ENCODE data around the gene ZWILCH. TPM values are rescaled to one million over a fixed set of nuclear protein-coding genes. Genes with fewer than 3 reads are reported as not detected.

Gene ZWILCH
- total RNA-seq, 4 donors from 2014 or later, result 2.9 to 6.0 (median 4.5) TPM

DNA sequence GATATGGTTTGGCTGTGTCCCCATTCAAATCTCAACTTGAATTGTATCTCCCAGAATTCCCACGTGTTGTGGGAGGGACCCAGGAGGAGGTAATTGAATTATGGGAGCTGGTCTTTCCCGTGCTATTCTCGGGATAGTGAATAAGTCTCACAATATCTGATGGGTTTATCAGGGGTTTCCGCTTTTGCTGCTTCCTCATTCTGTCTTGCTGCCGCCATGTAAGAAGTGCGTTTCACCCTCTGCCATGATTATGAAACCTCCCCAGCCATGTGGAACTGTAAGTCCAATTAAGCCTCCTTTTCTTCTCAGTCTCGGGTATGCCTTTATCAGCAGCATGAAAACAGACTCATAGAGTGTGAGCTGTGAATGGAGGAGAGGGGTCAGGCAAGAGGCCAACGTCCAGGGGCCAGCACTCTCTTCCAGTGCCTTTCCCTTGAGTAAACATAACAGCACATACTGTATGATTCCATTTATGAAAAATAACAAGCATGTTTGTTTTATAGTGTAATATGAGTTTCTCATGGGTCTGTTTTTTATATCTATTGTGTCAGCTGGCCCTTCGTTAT lies 76.9 kb downstream of the ZWILCH start:
- TF ChIP-seq, protein P1, sequence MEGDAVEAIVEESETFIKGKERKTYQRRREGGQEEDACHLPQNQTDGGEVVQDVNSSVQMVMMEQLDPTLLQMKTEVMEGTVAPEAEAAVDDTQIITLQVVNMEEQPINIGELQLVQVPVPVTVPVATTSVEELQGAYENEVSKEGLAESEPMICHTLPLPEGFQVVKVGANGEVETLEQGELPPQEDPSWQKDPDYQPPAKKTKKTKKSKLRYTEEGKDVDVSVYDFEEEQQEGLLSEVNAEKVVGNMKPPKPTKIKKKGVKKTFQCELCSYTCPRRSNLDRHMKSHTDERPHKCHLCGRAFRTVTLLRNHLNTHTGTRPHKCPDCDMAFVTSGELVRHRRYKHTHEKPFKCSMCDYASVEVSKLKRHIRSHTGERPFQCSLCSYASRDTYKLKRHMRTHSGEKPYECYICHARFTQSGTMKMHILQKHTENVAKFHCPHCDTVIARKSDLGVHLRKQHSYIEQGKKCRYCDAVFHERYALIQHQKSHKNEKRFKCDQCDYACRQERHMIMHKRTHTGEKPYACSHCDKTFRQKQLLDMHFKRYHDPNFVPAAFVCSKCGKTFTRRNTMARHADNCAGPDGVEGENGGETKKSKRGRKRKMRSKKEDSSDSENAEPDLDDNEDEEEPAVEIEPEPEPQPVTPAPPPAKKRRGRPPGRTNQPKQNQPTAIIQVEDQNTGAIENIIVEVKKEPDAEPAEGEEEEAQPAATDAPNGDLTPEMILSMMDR (IDR thresholded peaks at IDR 0.05; ENCODE audit: low read depth), result no peak

DNA sequence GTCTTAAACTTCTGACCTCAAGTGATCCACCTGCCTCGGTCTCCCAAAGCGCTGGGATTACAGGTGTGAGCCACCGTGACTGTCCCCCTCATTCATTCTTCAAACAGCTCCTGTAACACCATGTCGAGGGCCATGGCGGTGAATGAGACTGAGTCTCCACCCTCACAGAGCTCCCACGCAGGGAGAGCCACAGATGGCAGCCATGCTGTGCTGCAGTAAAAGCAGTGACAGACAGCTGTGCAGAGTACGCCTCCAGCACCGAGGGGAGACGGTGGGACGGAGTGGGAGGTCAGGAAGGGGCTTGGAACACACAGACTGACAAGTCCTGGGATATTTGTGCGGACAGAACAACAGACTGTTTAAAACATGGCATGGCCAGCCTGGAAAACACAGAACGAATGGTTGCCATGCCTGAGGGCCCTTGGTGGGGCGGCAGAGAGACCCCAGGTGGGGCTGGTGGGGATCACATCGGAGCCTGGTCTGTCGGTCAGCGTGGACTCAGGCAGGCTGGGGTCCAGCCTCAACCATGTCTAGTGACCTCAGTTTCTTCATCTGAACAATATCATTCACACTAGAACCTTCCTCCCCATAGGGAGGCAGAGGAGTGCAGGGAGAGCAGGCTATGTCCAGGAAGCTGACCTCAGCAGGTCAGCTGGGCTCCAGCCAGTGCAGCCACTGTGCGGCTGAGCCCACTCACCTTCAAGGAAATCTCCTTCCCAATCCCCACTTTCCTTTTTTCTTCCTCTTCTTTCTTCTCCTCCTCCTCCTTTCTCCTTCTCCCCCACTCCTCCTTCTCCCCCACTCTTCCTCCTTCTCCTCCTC lies 81.2 kb downstream of the ZWILCH start:
- TF ChIP-seq, protein P1 (IDR thresholded peaks at IDR 0.05; ENCODE audit: low read depth), result no peak

DNA sequence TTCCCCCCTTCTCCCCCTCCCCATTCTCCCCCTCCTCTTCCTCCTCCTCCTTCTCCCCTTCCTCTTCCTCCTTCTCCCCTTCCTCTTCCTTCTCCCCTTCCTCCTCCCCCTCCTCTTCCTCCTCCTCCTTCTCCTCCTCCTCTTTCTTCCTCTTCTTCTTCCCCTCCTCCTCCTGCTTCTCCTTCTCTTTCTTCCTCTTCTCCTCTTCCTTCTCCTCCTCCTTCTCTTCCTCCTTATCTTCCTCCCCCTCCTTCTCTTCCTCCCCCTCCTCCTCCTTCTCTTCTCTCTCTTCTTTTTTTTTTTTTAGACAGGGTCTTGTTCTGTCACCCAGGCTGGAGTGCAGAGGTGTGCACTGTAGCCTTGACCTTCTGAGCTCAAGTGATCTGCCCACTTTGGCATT lies 81.9 kb downstream of the ZWILCH start:
- TF ChIP-seq, protein P1 (IDR thresholded peaks at IDR 0.05; ENCODE audit: low read depth), result no peak

DNA sequence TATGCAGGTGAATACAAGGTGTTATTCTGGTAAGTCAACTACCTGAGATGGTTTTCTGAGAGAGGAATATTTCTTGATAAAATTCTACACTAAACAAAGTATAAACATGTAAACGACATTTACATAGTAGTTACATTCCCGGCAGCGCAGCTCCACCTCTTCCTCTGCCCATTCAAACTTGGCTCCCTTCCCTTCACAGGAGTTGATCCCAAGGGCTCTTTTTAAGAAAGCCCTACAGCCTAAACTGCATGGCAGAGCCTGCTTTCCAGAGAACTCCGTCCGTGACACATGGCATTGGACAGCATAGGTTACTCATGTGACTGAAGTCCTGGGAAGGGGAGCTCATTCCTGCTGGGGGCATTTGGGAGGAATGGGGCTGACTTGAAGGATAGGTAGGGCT lies 82.6 kb downstream of the ZWILCH start:
- TF ChIP-seq, protein P1 (IDR thresholded peaks at IDR 0.05; ENCODE audit: low read depth), result no peak

DNA sequence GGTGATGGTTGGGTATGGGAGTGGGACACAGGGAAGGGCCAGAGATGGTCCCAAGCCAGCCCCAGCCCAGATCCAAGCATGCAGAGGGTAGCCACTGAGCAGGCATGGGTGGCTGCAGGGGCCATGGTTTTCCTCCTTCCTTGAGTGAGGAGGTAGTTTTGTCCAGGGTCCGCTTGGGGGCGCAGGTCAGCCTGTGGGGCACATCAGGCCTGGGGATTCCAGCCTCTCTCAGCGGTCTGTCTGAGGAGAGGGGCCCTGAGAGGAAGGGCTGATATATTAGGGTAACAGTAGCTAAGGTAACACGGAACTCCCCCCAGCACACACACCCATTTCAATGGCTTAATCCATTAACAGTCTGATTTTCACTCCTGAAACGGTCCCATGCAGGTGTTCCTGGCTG lies 83.4 kb downstream of the ZWILCH start:
- TF ChIP-seq, protein P1 (IDR thresholded peaks at IDR 0.05; ENCODE audit: low read depth), result no peak

DNA sequence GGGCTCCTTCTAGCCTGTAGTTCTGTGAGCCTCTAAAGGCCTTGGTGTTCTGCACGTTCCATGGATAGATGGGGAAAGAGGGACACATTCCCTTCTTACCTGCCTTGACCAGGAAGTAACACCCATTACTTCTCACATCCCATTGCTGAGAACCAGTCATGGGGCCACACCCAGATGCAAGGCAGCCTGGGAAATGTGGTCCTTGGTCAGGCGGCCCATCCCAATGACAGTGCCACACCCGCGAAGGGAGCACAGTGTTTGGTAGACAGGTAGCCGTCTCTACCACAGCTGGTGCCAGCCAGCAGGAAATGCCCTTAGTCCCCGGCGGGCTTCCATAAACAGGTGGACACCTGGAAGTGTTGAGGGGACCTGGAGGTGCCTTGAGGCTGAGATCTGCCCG lies 83.8 kb downstream of the ZWILCH start:
- TF ChIP-seq, protein P1 (IDR thresholded peaks at IDR 0.05; ENCODE audit: low read depth), result no peak

DNA sequence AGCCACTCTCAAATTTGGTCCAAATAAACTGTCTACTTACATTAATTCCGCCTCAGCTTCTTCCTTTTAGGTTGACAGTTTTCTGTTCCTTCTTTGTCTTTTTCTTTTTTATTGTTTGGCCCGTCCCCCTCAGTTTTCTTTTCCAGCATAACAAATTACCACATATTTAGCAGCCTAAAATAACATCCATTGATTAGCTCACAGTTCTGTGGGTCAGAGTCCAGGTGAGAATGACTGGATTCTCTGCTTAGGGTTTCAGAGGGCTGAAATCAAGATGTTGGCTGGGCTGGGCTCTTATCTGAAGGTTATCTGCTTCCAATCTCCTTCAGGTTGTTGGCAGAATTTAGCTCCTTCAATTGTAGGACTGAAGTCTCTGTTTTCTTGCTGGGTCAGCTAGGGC lies 85.3 kb downstream of the ZWILCH start:
- TF ChIP-seq, protein P1 (IDR thresholded peaks at IDR 0.05; ENCODE audit: low read depth), result no peak
